ENCODE measurements around the gene TMEM125.

DNA sequence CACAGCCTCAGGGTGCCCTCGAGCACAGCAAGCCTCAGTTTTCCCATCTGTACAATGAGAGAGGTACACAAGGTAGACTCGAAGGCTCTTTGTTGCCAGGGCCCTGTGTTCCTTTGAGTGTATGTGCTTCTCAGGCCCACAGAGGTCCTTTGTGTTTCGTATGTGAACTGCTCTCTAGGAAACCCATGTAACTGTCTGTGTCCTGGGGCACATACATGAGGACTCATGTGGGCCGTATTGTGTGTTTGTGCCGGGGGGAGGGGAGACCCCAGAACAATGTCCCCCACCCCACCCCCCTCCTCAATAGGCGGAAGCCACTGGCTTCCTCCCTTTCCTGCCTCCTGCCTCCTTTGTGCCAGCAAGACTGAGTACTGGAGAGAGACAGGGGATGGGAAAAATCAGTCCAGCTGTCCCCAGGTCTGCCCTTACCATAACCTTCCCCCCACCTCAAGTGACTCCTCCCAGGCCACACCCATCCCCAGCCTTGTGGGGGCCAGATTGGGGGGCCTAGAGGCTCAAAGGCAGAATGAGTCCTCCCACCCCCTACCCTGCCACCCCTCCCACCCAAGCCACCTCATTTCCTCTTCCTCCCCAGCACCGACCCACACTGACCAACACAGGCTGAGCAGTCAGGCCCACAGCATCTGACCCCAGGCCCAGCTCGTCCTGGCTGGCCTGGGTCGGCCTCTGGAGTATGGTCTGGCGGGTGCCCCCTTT lies 30.8 kb downstream of the TMEM125 start, which contains the start of gene TIE1:
- TF ChIP-seq, protein P1, sequence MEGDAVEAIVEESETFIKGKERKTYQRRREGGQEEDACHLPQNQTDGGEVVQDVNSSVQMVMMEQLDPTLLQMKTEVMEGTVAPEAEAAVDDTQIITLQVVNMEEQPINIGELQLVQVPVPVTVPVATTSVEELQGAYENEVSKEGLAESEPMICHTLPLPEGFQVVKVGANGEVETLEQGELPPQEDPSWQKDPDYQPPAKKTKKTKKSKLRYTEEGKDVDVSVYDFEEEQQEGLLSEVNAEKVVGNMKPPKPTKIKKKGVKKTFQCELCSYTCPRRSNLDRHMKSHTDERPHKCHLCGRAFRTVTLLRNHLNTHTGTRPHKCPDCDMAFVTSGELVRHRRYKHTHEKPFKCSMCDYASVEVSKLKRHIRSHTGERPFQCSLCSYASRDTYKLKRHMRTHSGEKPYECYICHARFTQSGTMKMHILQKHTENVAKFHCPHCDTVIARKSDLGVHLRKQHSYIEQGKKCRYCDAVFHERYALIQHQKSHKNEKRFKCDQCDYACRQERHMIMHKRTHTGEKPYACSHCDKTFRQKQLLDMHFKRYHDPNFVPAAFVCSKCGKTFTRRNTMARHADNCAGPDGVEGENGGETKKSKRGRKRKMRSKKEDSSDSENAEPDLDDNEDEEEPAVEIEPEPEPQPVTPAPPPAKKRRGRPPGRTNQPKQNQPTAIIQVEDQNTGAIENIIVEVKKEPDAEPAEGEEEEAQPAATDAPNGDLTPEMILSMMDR (IDR thresholded peaks at IDR 0.05), result no peak
- TF ChIP-seq REST (IDR thresholded peaks at IDR 0.05; ENCODE audit: insufficient read depth in 1 of 2, low read depth in 2 of 2, low read length in 1 of 2), result no peak
